HG02852 (cell line): ENCODE data around the gene SERINC2.

Source experiments
- ATAC-seq: cut with Tn5 transposase; IDR thresholded peaks from one replicate; pipeline ENCODE4 v1.9.1; 2021; ENCODE audit warnings: mild to moderate bottlenecking, moderate library complexity; ENCODE audit not compliant: unreplicated experiment

The SERINC2 gene

DNA sequence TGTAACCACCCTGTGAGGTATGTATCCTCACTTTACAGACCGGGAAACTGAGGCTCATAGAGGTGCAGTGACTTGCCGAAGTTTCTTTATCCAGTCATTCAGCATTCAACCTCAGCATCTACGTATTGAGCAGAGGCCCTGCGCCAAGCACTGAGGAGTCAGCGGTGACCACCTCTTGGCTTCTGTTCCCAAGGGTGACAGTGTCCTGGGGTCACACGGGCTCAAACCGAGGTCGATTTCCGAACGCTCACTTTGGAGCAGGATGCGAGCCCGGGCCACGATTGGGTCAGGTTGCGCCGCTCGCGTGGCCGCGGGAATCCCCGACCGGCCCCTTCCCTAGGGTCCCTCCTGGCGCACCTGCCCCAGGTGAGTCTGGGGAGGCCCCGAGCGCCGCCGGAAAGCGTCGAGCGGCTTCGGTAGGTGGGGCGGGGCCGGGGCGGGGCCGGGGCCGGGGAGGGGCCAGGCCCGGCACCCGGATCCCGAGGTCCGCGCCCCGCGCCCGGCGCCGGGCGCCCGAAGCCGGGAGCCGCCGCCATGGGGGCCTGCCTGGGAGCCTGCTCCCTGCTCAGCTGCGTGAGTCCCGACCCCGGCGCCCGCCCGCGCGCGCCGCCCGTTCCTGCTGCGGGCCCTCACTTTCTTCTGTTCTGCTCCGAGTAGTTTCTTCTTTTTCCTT is at the start of gene SERINC2:
Gene SERINC2 (plus strand): TSS at position 482 of the 673 bp plus-strand sequence. CDS start 53 bp downstream, at position 535.
- no peak for ATAC-seq

DNA sequence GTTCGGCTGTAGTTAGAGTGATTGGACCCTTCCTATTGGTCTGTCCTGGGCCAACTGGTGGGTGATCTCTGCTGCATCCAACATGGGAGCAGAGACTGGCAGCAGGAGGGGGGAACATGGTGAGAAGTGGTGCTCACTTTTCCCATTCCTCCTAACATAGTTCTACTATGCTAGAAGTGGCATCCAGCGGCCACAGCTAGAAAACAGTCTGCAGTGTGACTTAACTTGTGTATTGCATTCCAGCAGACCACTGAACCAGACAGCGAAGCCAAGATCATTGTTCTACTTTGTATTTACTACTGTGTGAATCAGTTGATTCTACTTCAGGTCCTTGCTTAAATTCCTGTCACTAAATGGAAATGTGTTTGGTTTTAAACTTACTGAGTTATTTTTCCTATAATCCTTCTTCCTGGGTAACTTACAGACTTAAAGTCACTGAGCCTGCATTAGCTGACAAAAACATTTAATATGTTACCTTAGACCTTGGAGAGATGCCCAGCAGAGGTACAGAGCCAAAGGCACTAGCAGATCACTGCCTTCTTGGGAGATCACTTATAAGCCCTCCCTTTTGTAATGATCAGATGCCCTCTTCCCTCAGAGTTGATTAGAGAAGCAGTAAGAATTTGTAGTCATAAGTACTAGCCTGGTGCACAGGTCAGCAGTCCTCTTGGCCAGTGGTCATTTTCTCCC is 48.3 kb upstream of the SERINC2 start:
- ATAC-seq = no peak

DNA sequence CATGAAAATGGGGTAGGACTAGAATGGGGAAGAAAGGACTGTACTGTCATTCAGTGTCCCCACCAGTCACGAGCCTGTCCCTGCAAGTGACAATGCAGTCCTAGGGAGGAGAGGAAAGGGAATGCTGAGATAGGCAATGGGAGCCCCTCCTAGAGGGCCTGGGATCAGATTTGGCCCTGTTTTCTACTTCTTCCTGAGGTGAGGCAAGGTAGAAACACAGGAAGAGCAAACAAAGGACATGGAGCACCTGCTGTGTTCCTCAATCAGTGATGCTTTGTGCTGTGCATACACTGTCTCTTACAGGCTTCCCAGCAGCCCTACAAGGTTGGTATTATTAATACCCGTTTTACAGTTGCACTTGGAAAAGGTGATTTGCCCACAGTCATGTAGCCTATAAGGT is 46.2 kb upstream of the SERINC2 start:
- ATAC-seq = no peak

DNA sequence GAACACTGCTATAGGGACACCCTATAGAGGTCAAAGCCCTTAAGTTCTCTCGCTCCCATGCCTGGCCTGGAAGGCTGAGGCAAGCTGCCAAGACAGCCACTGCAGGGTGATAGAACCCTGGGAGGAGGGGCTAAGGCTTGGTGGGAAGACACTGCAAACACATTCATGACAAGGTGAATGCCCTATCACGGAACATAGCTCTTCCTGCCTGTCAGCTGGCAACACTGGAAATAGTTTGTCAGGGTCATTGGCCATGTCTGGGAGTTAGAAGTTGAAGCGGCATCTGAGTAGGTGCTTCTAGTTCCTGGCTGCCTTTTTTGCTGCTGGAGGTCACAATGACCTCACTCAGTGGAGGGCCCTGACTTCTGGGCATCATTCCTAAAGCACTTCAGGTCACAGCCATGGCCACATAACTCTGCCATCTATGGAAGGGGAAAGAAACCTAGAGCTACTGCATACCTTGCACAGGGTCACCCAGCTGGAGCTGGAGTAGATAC is 44.4 kb upstream of the SERINC2 start:
- ATAC-seq = no peak

DNA sequence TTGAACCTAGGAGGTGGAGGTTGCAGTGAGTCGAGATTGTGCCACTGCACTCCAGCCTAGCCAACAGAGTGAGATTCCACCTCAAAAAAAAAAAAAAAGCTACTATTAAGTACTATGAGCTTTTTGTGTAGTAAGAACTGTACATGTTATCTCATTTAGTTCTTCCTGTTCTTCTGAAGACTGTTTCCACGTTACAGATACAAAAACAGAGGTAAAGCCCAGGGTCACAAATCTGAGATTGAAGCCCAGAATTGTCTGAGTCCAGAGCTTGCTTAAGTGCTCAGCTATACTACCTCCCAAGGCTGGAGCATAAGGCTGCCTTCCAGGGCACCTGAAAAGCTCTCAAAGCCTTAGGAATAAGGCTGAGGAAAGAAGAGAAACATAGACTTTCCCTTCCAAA is 43.0 kb upstream of the SERINC2 start:
- ATAC-seq = no peak

DNA sequence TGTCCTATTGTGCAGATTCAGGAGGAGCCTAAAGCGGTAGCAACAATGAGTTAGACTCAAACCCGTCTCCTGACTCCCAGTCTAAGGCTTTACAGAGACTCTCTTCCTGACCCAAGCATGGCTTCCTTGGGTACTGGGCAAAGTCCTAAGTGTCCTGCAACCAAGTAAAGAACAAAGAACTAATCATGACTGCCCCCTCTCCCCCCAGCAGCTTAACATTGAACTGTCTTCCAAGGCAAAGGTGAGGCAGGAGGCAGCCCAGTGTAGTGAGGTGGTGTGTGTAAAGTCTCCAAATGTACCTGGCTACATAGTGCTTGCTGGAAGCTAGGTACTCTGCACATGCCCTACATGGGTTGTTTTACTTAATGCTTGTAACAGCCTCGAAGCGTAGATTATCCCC is 42.4 kb upstream of the SERINC2 start:
- ATAC-seq = no peak

DNA sequence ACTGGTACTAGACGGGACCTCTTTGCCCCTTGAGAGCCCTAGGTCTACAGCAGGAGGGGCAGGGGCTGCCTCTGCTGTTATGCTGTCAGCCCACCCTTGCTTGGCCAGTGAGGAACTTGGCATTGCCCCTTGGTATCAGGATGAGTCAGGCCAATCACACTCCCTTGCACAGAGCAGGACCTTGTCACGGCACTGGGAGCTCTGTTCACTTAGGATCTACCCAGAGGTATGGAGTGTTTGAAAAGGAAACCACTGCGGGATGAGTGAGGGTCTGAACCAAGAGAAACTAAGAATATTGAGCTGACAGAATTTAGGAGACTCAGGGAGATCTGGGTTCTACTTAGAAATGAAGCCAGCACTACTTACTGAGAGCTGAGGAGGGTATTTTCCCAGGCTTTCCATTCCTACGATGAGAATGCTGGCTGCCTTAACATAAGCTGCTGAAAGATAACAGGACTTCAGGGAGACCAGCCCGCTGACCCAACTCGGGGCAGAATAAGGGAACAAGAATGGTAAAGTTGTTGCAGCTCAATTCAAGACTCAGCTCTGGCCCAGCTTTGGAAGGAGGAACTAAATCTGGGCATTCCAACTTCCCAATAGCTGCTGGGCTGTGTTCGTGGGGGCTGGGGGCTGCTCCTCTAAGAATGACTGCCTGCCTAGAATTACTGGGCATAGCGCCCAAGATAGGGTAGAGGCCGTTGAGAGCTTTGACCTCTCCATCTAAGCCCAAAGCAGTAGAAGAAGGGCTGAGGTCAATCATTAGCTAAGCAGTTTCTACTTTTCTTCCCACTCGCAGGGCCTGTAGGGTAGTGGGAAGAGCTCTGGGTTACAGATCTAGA is 41.7 kb upstream of the SERINC2 start:
- ATAC-seq = no peak

DNA sequence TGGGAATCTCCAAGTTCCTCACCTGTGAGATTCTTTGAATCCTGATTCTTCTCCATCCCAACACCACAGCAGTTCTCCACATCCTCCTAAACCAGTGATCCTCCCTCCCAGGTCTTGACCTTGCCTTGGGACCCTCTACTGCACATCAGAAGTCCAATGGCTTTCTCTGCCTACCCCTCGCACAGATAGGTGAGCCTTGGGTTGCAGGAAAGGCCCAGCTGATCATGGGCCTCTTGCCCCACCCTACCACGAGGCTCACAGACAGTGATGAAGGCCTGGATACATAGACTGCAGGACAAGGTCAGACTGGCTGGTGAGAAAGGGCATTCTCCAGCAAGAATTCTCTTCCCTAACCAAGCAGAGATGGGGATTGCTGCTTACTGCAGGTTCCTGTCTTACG is 41.0 kb upstream of the SERINC2 start:
- no peak for ATAC-seq

DNA sequence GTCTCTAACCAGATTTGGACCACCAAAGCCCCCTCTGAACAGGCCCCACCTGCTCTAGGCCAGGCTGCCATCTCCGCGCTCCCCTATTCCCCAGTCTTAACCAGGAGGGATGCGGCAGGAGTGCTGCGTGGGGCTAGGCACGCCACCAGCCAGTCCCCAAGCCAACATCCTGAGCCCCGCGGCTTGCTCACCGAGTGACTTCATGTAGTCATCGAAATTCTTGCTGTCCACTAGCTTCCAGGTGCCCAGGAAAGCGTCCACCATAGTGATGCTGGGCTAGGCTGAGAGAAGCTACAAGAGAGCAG is 40.3 kb upstream of the SERINC2 start:
- no peak for ATAC-seq

DNA sequence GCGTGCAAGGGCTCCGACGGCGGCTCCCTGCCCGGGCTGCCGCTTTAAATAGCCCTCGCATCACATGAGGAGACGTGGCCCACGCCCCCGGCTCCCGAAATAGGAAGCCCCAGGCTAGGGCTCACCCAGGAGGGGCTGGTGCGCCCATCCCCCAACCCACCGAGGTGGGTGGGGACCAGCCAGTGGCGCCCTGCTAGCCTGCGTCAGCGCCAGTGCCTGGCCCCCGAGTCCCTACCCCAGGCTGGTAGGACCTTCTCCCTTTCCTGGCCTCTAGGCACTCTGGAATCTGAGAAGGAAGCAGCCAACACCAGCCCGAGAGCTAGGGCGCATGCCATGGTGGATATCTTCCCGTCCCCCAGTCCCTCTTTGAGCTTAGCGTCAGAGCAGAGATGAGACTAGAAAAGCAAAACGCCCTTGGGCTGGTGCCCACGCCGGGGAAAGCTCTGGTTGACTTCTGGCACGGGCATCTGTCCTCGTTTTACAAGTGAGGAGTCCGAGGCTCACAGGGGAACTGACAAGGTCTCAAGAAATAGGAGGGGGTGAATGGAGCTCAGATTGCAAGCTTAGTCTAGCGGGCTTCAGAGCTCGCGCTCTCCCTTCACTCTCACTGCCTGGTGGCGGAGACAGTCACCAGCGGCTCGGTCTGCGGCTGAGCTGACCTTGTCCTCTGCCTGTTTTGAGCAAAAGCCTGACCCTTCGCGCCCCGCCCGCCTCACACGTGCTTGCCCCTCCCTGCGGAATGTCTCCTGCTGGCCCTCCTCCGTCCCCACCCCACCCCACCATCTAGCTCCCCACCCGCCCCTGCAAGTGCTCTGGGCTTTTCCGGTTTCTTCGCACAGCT is 39.7 kb upstream of the SERINC2 start, which contains the start of gene FABP3:
Gene FABP3 (minus strand): TSS at position 21 of the 841 bp plus-strand sequence. CDS start 62 bp downstream, outside the sequence.
- ATAC-seq = no peak

DNA sequence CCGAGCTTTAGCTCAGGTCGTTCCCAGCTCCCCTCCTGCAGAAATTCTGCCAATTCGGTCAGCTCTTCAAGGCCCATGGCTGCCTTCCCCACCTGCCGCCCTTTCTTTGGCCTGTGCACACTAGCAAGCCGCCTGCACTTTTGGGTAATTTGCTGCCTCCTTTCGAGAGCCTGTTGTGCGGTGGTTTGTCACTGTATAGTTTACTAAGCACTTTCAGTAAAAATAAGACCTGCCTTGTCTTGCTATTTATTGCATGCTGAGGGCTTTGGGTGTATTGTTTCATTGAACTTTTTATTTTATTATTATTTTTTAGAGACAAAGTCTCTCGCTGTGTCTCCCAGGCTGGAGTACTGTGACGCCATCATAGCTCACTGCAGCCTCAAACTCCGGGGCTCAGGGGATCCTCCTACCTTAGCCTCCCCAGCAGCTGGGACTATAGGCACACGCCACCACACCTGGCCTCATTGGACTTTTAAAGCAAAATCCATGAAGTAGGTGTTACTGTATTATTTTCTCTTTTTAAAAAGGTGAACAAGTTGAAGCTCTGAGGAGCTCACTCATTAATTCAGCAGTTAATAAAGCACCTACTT is 39.0 kb upstream of the SERINC2 start:
- ATAC-seq = no peak

DNA sequence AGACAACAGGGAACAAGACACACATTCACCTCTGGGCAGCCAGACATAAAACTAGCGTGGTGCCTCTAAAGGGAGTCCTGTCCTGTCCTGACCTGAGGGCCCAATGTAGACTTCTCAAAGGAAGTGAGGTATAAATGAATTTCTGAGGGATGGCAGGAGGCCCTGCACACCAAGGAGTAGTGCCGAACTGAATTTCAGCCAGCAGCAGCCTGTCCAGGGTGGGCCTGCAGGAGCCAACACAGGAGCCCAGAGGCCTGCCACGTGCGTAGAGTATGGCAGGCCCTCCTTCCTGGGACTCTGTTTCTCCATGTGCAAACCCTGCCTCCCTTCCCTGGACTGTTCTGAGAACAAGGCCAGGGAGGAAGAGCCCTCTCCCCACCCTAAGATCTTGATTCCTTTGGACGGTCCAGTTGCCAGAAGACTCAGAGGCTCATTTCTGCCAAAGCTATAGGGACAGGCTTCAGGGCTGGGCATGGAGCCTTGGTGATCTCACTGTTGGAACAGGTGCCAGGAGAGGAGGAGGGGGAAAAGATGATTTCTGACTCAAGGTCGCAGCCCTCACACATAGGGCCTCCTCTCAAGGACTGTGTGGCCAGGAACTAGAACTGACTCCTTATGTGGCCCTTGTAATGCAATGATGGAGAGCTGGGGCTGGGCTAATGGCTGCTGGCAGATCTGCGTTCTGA is 38.4 kb upstream of the SERINC2 start:
- ATAC-seq = no peak

DNA sequence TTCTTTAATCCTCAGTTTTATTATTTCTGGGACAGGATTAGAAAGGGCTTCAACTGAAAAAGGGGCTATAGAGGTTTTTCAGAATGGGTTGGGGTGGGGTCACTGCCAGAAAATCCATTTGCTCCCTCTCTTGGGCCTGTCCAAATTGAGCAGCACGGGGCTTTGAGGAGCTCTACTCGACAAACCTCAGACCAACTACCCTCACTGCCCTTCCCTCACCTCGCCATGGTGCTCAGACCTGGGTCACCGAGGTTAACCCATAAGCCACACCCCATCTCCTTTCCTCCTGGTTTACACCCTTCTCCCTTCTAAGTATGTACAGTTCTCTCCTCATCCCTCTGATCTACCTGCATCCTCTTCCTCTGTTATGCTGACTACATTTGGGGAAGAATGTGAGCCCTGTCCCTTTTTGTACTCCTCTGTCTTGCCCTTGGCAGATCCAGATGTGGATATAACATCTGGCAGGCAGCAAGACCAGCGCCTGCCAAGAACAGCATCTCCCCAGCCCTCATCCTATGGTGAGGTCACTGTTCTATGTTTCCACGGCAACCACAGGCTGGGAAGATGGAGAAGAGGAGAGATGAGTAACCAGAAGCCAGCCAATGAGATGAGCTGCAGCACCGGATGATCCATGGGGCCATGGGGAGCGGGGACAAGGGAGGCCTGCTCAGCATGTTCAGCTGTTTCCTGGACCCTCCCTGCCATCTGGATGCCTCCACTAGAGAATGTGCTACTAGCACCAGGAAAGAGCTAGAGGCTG is 36.5 kb upstream of the SERINC2 start:
- ATAC-seq = no peak

DNA sequence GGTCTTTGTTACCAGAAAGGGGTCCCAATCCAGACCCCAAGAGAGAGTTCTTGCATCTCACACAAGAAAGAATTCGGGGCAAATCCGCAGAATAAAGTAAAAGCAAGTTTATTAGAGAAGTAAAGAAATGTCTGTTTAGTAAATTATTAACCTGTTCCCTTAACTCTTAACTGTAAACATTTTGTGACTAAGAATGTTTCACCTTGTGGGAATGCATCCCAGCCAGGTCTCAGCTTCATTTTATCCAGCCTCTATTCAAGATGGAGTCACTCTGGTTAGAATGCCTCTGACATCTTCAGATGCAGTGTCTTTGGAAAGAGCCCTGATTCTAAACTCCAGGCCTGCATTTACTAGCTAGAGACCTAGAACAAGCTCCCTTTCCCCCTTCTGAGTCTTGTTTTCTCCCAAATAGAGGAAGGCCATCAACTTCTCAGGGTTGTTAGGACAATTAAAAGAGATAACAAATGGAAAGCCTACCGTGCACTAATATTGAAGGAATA is 35.6 kb upstream of the SERINC2 start:
- ATAC-seq = no peak

DNA sequence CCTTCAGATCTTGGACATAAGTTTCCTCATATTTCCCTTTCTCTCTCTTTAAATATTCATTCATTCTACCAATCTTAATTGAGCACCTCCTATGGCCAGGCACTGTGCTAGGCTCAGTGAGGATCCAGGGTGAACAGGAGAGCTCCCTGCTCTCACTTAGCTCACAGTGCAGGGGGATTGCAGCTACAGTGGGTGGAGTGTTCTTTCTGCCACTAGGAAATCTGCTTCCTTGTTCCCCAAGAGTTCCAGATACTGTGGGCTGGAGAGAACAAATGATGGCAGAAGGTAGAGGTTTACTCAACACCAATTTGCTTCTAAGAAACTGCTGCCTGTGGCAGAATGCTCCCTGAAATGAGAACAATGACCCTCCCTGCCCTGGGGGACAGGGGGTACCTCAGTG is 35.0 kb upstream of the SERINC2 start:
- no peak for ATAC-seq

DNA sequence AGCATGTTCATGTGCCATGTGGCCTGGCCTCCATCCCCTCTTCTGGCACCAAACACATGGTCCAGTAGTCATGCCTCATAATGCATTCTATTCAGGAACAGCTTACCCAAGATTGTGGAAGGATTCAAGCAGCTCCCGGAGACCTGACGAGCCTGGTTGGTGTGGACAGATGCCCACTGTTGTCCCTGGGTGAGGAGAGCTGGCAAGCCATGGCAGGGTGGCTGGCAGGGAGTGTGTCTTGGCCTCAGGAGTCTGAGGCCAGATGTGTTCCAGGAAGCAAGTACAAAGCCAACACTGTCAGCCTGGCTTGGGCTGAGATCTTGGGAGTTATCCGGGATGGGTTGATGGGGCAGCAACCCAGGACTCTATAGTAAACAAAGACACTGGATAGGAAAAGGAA is 32.8 kb upstream of the SERINC2 start:
- ATAC-seq = no peak

DNA sequence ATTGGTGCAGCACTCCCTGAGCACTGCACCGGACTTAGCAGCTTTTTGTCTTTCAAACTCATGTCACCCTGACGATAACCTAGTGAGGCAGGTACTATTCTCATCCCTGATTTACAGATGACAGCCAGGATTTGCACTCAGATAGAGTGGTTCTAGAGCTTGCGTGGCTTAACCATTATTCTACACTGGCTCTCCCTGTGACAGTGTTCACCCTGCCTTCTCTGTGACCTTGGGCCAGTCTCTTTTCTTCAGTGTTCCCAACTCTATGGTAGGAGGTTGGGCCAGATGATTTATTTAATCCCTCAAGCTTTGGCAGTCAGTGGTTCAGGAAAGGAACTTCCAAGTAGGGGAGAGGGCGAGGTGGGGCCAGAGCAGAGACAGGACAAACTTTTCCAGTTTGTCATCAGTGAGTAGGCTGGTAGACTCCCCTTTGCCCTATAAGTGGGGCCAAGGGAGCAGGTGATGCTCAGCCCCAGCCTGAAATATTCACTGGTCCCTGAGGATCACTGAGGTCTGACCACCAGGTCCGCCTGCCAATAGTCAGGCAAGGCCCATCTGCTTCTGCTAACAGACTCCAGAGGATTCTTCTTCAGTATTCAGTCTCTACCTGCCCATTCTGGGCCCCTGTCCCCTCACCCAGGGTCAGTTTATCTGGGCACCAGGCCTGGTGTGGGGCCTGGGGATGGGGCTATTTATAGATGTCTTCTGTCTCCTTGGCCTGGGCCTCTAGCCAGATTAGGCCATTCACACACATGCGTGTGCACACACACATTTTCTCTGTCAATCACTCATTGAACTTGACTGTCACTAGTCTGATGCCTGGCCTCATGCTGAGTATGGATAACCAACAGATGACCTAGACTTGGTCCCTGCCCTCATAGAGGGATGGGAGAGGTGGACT is 31.4 kb upstream of the SERINC2 start:
- ATAC-seq = no peak
